ENCODE results near the gene NEMP2. TPM values are rescaled to one million over a fixed set of nuclear protein-coding genes. Genes with fewer than 3 reads are reported as not detected.
A peak's percentile ranks its signal among the peaks of the same experiment; 100 is the strongest.

Gene NEMP2
- total RNA-seq (ENCODE audit: low replicate concordance), result 5.8 and 7.2 TPM in 2 replicates
- long read RNA-seq, full-length matches to known transcripts, result 10 of 20 reads
- long read RNA-seq, partial matches to known transcripts, result 1 of 20 reads
- long read RNA-seq, other reads (novel, unspliced or antisense), result 9 of 20 reads

- Mint-ChIP-seq H3K4me3 (peak within 1 kb of the TSS; percentile 94), H3K36me3 (peaks cover 12% of the 10 kb centered on the region), H3K27ac (peak within 1 kb of the TSS; percentile 88), H3K9me3 (peaks cover 8% of the 10 kb centered on the region), H3K4me1 (ENCODE audit: unreplicated experiment) (peaks cover 8% of the 10 kb centered on the region), H3K27me3 (no peaks in the 10 kb centered on the region)
- TF ChIP-seq CTCF (conservative IDR thresholded peaks at IDR 0.05), result no peak
- DNase-seq (ENCODE audit: extremely low spot score, unreplicated experiment), result peak; percentile 85
Observed at GRCh38 chr2:190534310-190535120, at the start of gene NEMP2. TSS of gene NEMP2 (minus strand) at chr2:190534722. CDS start at chr2:190534655, 67 bp downstream.

- peaks cover 4% of the 10 kb centered on the region for H3K9me3 Mint-ChIP-seq
- no peak overlapping the region for H3K4me3 Mint-ChIP-seq
- DNase-seq (ENCODE audit: extremely low spot score, unreplicated experiment), result no peak
- no peak for TF ChIP-seq CTCF (conservative IDR thresholded peaks at IDR 0.05)
- H3K4me1 Mint-ChIP-seq (ENCODE audit: unreplicated experiment), result peaks cover 31% of the 10 kb centered on the region
- H3K27me3 Mint-ChIP-seq, result no peaks in the 10 kb centered on the region
- H3K27ac Mint-ChIP-seq, result no peak overlapping the region
- H3K36me3 Mint-ChIP-seq, result no peaks in the 10 kb centered on the region
Observed at GRCh38 chr2:190583507-190584337, 49.2 kb upstream of the NEMP2 start.

GRCh38 chr2:190582736-190583506, 48.4 kb upstream of the NEMP2 start:
- H3K27me3 Mint-ChIP-seq, result no peaks in the 10 kb centered on the region
- no peak for TF ChIP-seq CTCF (conservative IDR thresholded peaks at IDR 0.05)
- peaks cover 4% of the 10 kb centered on the region for H3K9me3 Mint-ChIP-seq
- H3K4me3 Mint-ChIP-seq, result no peak overlapping the region
- peaks cover 39% of the 10 kb centered on the region for H3K4me1 Mint-ChIP-seq (ENCODE audit: unreplicated experiment)
- no peak for DNase-seq (ENCODE audit: extremely low spot score, unreplicated experiment)
- no peaks in the 10 kb centered on the region for H3K36me3 Mint-ChIP-seq
- H3K27ac Mint-ChIP-seq, result peak overlapping the region; percentile 9

- no peaks in the 10 kb centered on the region for H3K27me3 Mint-ChIP-seq
- no peak overlapping the region for H3K4me3 Mint-ChIP-seq
- peaks cover 36% of the 10 kb centered on the region for H3K4me1 Mint-ChIP-seq (ENCODE audit: unreplicated experiment)
- H3K36me3 Mint-ChIP-seq, result no peaks in the 10 kb centered on the region
- DNase-seq (ENCODE audit: extremely low spot score, unreplicated experiment), result no peak
- H3K9me3 Mint-ChIP-seq, result peaks cover 4% of the 10 kb centered on the region
- no peak overlapping the region for H3K27ac Mint-ChIP-seq
- TF ChIP-seq CTCF (conservative IDR thresholded peaks at IDR 0.05), result no peak
Observed at GRCh38 chr2:190582019-190582418, 47.5 kb upstream of the NEMP2 start.
